WTC11 (cell line): Measurements from ENCODE around the gene TMEM202. TPM values are rescaled to one million over a fixed set of nuclear protein-coding genes. Genes with fewer than 3 reads are reported as not detected.

Experiments
- ATAC-seq: fragments of 200-7000 bp; cut with Tn5 transposase; 2 replicates; pipeline ENCODE4 v1.10.0; 2021; ENCODE audit warnings: mild to moderate bottlenecking, moderate library complexity
- CTCF ChIA-PET: fragments of 300-600 bp; sonication (Branson Sonifier 250); formaldehyde crosslinking; loops from one replicate; lab custom pipeline; 2021; ENCODE audit warnings: antibody characterized with exemption; lab: Charles Lee
- POLR2A ChIA-PET: fragments of 350-600 bp; sonication (Branson Sonifier 250); formaldehyde crosslinking; loops from one replicate; lab custom pipeline; 2021; ENCODE audit warnings: antibody characterized with exemption; lab: Charles Lee
- DNase-seq: peaks from one replicate; pipeline ENCODE4 v3.0.0; 2021; ENCODE audit warnings: low spot score
- H3K27ac Mint-ChIP-seq: 2 replicates; pipeline ENCODE4 v1.8.0; 2021; ENCODE audit warnings: mixed read lengths
- H3K27me3 Mint-ChIP-seq: 2 replicates; pipeline ENCODE4 v1.8.0; 2021; ENCODE audit warnings: low read depth, mild to moderate bottlenecking, moderate library complexity, mixed read lengths
- H3K36me3 Mint-ChIP-seq: 2 replicates; pipeline ENCODE4 v1.8.0; 2021; ENCODE audit warnings: mixed read lengths
- H3K4me1 Mint-ChIP-seq: 2 replicates; pipeline ENCODE4 v1.8.0; 2022; ENCODE audit warnings: mixed read lengths
- H3K4me3 Mint-ChIP-seq: 2 replicates; pipeline ENCODE4 v1.8.0; 2021; ENCODE audit warnings: mild to moderate bottlenecking, moderate library complexity, mixed read lengths
- H3K9me3 Mint-ChIP-seq: 2 replicates; pipeline ENCODE4 v1.8.0; 2021; ENCODE audit warnings: mixed read lengths
- CREB1 ChIP-seq: sonication (generic); formaldehyde crosslinking; IDR thresholded peaks from 2 replicates; pipeline ENCODE4 v1.8.0; 2023; ENCODE audit warnings: mild to moderate bottlenecking, missing genetic modification reagents
- total RNA-seq: library from RNA; stranded (reverse); gene quantifications from 3 replicates; pipeline ENCODE4 v1.2.3, GENCODE V29; 2021

TMEM202 gene
- total RNA-seq, 1 experiment from 2014 or later = not detected

- no peaks in the 10 kb centered on the region for H3K4me1 Mint-ChIP-seq
- no peak overlapping the region for H3K4me3 Mint-ChIP-seq
- no peak for TF ChIP-seq CREB1 (CRISPR knock-in tag)
- H3K27ac Mint-ChIP-seq = no peak overlapping the region
- DNase-seq (no peak), ATAC-seq (no peak)
- H3K36me3 Mint-ChIP-seq = no peaks in the 10 kb centered on the region
- no peaks in the 10 kb centered on the region for H3K9me3 Mint-ChIP-seq
- CTCF ChIA-PET = no interaction called here
- peaks cover 11% of the 10 kb centered on the region for H3K27me3 Mint-ChIP-seq
- POLR2A ChIA-PET = no interaction called here
Observed at GRCh38 chr15:72456684-72457083, 58.6 kb downstream of the TMEM202 start.

Other genes with a start within 250 kb of the TMEM202 start
- 1.8 to 2.6 TPM (median 1.9 TPM) in 3 replicates for gene GRAMD2A, start 200.5 kb upstream of the TMEM202 start, total RNA-seq
- 858 to 1,399 TPM (median 1,351 TPM) in 3 replicates for gene PKM, start 167.1 kb upstream of the TMEM202 start, total RNA-seq
- gene PARP6, start 125.8 kb upstream of the TMEM202 start, total RNA-seq = 40.8 to 42.1 TPM (median 41.9 TPM) in 3 replicates
- not detected in 3 replicates for gene CELF6, start 78.1 kb upstream of the TMEM202 start, total RNA-seq
- gene HEXA, start 22.3 kb upstream of the TMEM202 start, total RNA-seq = 48.1 to 50.2 TPM (median 49.7 TPM) in 3 replicates
- 198 to 206 TPM (median 201 TPM) in 3 replicates for gene ARIH1, start 76.0 kb downstream of the TMEM202 start, total RNA-seq